Vagina (tissue), 2 donors: ENCODE results near the gene PDZD7. TPM values are rescaled to one million over a fixed set of nuclear protein-coding genes. Genes with fewer than 3 reads are reported as not detected.

Experiments used
- DNase-seq, 2 donors: peaks; one replicate each; pipeline ENCODE4 v3.0.0-alpha.2; 2017; ENCODE audit errors: extremely low spot score in 2 of 2
- H3K27ac ChIP-seq: fragments of 200-600 bp; sonication (generic); one replicate; pipeline ENCODE4 v1.5.1; 2019
- H3K27me3 ChIP-seq: fragments of 200-600 bp; sonication (generic); one replicate; pipeline ENCODE4 v1.5.1; 2019
- H3K36me3 ChIP-seq, 2 donors: fragments of 200-600 bp; sonication (generic); one replicate each; pipeline ENCODE4 v1.5.1; 2017 to 2019
- H3K4me1 ChIP-seq: fragments of 200-600 bp; sonication (generic); one replicate; pipeline ENCODE4 v1.5.1; 2019
- H3K4me3 ChIP-seq, 2 donors: fragments of 200-600 bp; sonication (generic); 1 replicate in 1 of 2; 2 replicates in 1 of 2; pipeline ENCODE4 v1.5.1; 2016 to 2019
- H3K9me3 ChIP-seq: fragments of 200-600 bp; sonication (generic); one replicate; pipeline ENCODE4 v1.5.1; 2019
- CTCF ChIP-seq, 3 experiments: fragments of 450-650 bp in 2 of 3; fragments of 200-600 bp in 1 of 3; sonication (generic) in 1 of 3; IDR thresholded peaks; one replicate each; pipeline ENCODE4 v1.5.1; 2017 to 2019; ENCODE audit warnings: antibody characterized with exemption in 3 of 3, mild to moderate bottlenecking in 2 of 3, moderate library complexity in 2 of 3
- POLR2A ChIP-seq, 2 donors: fragments of 450-650 bp; IDR thresholded peaks; one replicate each; pipeline ENCODE4 v1.6.1; 2017; ENCODE audit warnings: antibody characterized with exemption in 2 of 2, mild to moderate bottlenecking in 2 of 2, moderate library complexity in 2 of 2
- POLR2AphosphoS5 ChIP-seq, 2 donors: sonication (generic); formaldehyde crosslinking; IDR thresholded peaks; one replicate each; pipeline ENCODE4 v1.9.0; 2017; ENCODE audit warnings: antibody characterized with exemption in 2 of 2, mild to moderate bottlenecking in 2 of 2, low read depth in 1 of 2; ENCODE audit not compliant: insufficient read depth in 1 of 2
- intact Hi-C: fragments of 100-400 bp; cut with DNase I; formaldehyde crosslinking; loops from one replicate; pipeline ENCODE4 v1.15.1; 2023
- total RNA-seq: library from RNA; depleted of rRNA; stranded (reverse); fragments of >200 nt; gene quantifications from one replicate; pipeline ENCODE4 v1.2.3, GENCODE V29; 2016

PDZD7 gene
- 1.5 TPM for total RNA-seq

GRCh38 chr10:101031128-101031795, at the start of gene PDZD7, which contains the start of gene SFXN3:
TSS of gene PDZD7 (minus strand) at chr10:101031129. CDS start at chr10:101030219, 910 bp downstream.
TSS of gene SFXN3 (plus strand) at chr10:101031234. CDS start at chr10:101034695, 3,461 bp downstream.
- Histone ChIP-seq H3K27ac (peak within 1 kb of the TSS; percentile 100), H3K27me3 (no peaks in the 10 kb centered on the region), H3K4me3 (peak within 1 kb of the TSS; percentile 66 to 89), H3K9me3 (no peaks in the 10 kb centered on the region), H3K36me3 (peaks cover 0 to 19% of the 10 kb centered on the region in 2 donors), H3K4me1 (peaks cover 45% of the 10 kb centered on the region)
- intact Hi-C loops: no loop called here
- DNase-seq: no peak
- TF ChIP-seq POLR2AphosphoS5 (IDR thresholded peaks at IDR 0.05; ENCODE audit: insufficient read depth in 1 of 2, low read depth in 1 of 2) (peak; percentile 77 to 98), CTCF (IDR thresholded peaks at IDR 0.05) (no peak), POLR2A (IDR thresholded peaks at IDR 0.05) (peak in 1 of 2 donors; percentile 86)

- no peak for DNase-seq
- Histone ChIP-seq H3K36me3 (no peaks in the 10 kb centered on the region), H3K4me3 (no peak overlapping the region), H3K9me3 (no peaks in the 10 kb centered on the region), H3K4me1 (no peaks in the 10 kb centered on the region), H3K27me3 (no peaks in the 10 kb centered on the region), H3K27ac (no peak overlapping the region)
- TF ChIP-seq POLR2AphosphoS5 (IDR thresholded peaks at IDR 0.05; ENCODE audit: insufficient read depth in 1 of 2, low read depth in 1 of 2) (no peak), POLR2A (IDR thresholded peaks at IDR 0.05) (no peak), CTCF (IDR thresholded peaks at IDR 0.05) (no peak)
- intact Hi-C loops: no loop called here
Observed at GRCh38 chr10:101079874-101080273, 48.9 kb upstream of the PDZD7 start.

DNA sequence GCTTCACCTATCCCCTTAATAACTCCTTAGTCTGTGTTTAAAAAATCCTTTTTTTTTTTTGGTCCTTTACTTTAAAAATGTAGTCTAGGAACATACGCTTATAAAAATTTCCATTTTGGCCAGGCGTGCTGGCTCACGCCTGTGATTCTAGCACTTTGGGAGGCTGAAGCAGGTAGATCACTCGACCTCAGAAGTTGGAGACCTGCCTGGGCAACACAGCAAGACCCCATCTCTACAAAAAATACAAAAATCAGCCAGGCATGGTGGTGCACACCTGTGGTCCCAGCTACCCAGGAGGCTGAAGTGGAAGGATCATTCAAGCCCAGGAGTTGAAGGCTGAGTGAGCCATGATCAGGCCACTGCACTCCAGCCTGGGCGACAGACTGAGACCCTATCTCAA, 45.7 kb upstream of the PDZD7 start:
- Histone ChIP-seq H3K9me3 (no peaks in the 10 kb centered on the region), H3K27ac (no peak overlapping the region), H3K27me3 (no peaks in the 10 kb centered on the region), H3K4me1 (no peaks in the 10 kb centered on the region), H3K36me3 (no peaks in the 10 kb centered on the region), H3K4me3 (no peak overlapping the region)
- no peak for DNase-seq
- intact Hi-C loops: no loop called here
- no peak for TF ChIP-seq POLR2AphosphoS5 (IDR thresholded peaks at IDR 0.05; ENCODE audit: insufficient read depth in 1 of 2, low read depth in 1 of 2)
- no peak for TF ChIP-seq CTCF (IDR thresholded peaks at IDR 0.05)

- H3K27me3 ChIP-seq: no peaks in the 10 kb centered on the region
- no peak overlapping the region for H3K27ac ChIP-seq
- DNase-seq: no peak
- TF ChIP-seq POLR2A (IDR thresholded peaks at IDR 0.05): no peak
- no peak for TF ChIP-seq POLR2AphosphoS5 (IDR thresholded peaks at IDR 0.05; ENCODE audit: insufficient read depth in 1 of 2, low read depth in 1 of 2)
- no peak for TF ChIP-seq CTCF (IDR thresholded peaks at IDR 0.05)
- intact Hi-C loops: no loop called here
- H3K36me3 ChIP-seq: no peaks in the 10 kb centered on the region
- no peaks in the 10 kb centered on the region for H3K4me1 ChIP-seq
- H3K9me3 ChIP-seq: no peaks in the 10 kb centered on the region
- H3K4me3 ChIP-seq: no peak overlapping the region
Observed at GRCh38 chr10:101075775-101076174, 44.8 kb upstream of the PDZD7 start.

DNA sequence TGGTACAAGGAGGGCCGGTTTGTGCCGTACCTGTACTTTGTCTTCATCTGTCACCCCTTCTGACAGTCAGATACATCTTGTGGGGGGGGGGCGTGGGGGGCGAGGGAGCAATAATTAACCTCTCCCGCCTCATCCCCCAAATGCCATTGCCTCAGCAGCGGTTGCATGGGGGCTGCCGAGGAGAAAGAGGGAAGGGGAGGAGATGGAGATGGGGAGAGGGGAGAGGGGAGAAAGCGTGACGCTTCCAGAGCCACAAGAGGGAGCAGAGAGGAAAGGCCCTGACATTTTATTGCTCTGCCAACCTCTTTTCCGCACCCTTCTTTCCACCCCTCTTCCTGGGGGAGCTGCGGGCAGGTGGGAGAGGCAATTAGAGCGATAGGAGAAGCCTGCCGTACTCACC, 42.7 kb upstream of the PDZD7 start:
- no peaks in the 10 kb centered on the region for H3K27me3 ChIP-seq
- H3K27ac ChIP-seq: no peak overlapping the region
- DNase-seq: no peak
- H3K36me3 ChIP-seq: no peaks in the 10 kb centered on the region
- TF ChIP-seq POLR2AphosphoS5 (IDR thresholded peaks at IDR 0.05; ENCODE audit: insufficient read depth in 1 of 2, low read depth in 1 of 2) (no peak), POLR2A (IDR thresholded peaks at IDR 0.05) (no peak), CTCF (IDR thresholded peaks at IDR 0.05) (no peak)
- H3K4me1 ChIP-seq: no peaks in the 10 kb centered on the region
- H3K9me3 ChIP-seq: no peaks in the 10 kb centered on the region
- H3K4me3 ChIP-seq: no peak overlapping the region
- intact Hi-C loops: no loop called here
